Posterior vena cava (tissue), 2 donors: ENCODE measurements around the gene ARMC5. TPM values are rescaled to one million over a fixed set of nuclear protein-coding genes. Genes with fewer than 3 reads are reported as not detected.
A peak's percentile ranks its signal among the peaks of the same experiment; 100 is the strongest.

Experiments
- DNase-seq: peaks from one replicate; pipeline ENCODE4 v3.0.0-alpha.2; 2020; ENCODE audit warnings: low spot score
- intact Hi-C, 2 donors: fragments of 100-400 bp; cut with DNase I; formaldehyde crosslinking; loops; one replicate each; pipeline versions ENCODE4 v1.14.1 to v1.14.2; 2022 to 2023
- total RNA-seq, 2 donors: library from RNA; stranded (reverse); fragmentation: NEBNext Ultra II Directional; extraction: Animal tissue kit (Norgen Biotek cat#: 25700); gene quantifications; one replicate each; pipeline ENCODE4 v1.2.1, GENCODE V29; 2021
- donor health status: DM: yes; HTN: yes; CAD: no.
- donor health status: DM: yes; HTN: yes; CAD: no.

The ARMC5 gene
- total RNA-seq, 2 donors from 2014 or later, result 6.4 to 8.3 TPM

DNA sequence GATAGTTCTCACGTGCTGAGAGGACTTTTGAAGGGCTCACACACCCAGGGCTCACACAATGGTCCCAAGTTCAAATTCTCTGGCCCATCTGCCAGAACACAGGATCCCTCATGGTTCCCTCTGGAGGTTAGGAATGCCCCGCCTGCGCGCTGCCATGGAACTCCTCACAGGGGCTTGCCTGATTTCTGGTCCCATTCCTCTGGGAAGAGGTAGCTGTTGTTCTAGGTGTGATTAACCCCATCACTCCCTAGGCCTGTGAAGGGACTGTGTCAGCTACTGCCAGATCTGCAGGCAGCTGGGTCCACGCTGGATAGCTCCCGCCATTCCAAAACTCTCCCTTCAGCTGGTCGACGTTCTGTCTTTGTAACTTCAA is 2.3 kb upstream of the ARMC5 start:
- DNase-seq, result peak; percentile 45
- intact Hi-C loops, result loop anchor here in 1 of 2 donors (10.0 kb wide), 1 partner anchor 472 kb away; the partner anchor contains the start of gene HSD3B7

DNA sequence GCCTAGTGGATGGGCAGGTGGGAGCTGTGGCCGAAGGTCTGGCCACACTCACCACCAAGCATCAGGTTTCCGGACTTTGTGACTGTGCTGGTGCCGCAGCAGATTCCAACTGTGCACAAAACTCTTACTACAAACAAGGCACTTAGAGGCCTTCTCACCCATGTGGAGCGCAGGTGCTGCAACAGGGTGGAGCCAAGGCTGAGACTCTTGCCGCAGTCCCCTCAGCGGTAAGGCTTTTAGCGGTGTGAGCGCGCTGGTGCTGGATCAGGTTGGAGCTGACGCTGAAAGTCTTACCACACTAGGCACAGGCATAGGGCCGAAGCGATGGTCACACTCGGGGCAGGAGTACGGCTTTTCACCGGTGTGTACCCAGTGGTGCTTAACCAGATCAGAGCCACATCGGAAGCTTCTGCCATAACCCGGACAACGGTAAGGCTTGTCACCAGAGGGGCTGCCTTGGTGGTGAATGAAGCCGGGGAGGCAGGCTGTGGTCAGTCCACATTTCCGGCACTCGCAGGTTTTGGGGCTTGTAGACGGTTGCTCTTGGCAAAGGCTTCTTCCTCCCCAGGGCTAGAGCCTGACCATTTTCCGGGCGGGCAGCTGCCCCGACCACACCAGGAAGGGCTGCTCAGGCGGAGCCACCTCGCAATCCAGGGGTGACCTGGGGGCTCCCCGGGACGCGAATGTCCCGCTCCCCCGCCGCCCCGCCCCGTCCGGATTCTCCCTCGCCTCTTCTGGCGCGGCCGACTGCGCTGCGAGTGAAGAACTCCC is 1.0 kb upstream of the ARMC5 start:
- DNase-seq, result peak; percentile 90
- intact Hi-C loops, result loop anchor here in 1 of 2 donors (10.0 kb wide), 1 partner anchor 473 kb away; the partner anchor contains the start of gene HSD3B7

DNA sequence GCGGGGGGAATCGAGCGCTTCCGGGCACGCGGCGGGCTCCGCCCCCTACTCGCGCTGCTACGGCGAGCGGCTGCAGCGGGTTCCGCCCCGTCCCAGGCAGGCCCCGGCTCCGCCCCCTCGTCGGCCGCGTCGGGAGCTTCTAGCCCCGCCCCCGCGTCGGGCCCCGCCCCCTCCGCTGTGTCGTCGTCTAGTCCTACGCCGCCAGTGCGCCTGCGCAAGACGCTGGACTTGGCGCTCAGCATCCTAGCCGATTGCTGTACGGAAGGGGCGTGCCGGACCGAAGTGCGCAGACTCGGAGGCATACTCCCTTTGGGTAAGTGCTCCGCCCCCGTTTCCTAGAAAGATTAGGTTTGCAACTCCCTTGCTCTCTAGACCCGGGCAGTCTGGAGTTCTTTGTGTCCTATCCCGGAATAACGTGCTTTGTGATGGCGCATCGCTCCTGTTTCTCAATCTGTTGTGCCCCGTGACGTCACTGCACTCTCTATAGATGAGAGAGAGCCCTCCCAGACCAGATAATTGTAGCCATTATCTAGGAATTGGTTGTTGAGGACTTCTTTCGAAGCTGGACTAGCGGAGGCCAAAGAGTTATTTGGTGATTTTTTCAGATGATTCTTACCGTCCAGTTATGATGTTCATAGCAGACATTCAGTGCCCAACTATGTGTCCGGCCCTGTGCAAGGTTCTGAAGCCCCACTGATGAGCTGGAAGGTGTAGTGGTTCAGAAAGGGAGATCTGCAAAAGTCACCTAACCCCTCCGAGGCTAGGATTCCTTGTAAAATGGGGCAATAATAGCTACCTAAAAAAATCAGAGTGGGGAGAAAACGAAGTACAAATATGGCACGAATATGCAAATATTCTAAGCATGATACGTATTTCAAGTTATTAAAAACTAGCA is 633 bp downstream of the ARMC5 start:
- intact Hi-C loops, result loop anchor here in 1 of 2 donors (10.0 kb wide), 1 partner anchor 475 kb away; the partner anchor contains the start of gene HSD3B7
- DNase-seq, result peak; percentile 100

DNA sequence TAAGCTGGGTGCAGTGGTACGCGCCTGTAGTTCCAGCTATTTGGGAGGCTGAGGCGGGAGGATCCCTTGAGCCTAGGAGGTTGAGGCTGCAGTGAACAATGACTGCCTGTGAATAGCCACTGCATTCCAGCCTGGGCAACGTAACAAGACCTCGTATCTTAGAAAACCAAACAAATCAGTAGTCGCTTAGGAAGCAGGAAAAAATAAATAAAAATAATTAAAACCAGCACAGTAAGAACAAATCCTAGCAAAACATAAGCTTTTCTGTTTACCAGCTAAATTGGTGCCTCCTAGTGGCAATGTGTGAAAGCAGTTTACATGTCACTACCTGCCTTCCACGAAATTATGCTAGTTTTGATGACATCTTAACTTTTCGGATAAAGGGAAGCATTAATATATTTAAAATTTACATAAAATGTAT is 1.3 kb downstream of the ARMC5 start:
- intact Hi-C loops, result no loop called here
- peak; percentile 60 for DNase-seq

DNA sequence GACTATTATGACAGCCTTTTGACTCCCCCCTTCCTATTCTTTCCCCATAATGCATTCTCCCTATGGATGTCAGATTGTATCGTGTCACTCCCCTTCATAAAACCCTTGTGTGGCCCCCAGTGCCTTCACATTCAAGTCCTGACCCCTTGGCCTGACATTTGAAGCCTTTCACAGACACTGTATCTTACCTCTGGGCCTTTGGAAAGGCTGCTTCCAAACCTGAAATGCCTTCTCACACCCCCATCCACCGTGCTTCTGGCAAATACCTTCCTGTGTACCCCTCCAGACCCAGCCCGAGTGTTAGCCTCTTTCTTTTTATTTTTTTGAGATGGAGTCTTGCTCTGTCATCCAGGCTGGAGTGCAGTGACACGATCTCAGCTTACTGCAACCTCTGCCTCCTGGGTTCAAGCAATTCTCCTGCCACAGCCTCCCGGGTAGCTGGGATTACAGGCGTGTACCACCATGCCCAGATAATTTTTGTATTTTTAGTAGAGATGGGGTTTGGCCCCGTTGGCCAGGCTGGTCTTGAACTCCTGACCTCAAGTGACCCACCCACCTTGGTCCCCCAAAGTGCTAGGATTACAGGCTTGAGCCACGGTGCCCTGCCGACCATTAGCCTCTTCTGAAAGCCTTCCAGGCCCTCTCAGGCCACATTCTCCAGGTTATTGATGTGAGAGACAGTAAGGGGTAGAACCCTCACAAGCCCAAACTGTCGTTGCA is 2.1 kb downstream of the ARMC5 start:
- peak; percentile 69 for DNase-seq
- intact Hi-C loops, result no loop called here

DNA sequence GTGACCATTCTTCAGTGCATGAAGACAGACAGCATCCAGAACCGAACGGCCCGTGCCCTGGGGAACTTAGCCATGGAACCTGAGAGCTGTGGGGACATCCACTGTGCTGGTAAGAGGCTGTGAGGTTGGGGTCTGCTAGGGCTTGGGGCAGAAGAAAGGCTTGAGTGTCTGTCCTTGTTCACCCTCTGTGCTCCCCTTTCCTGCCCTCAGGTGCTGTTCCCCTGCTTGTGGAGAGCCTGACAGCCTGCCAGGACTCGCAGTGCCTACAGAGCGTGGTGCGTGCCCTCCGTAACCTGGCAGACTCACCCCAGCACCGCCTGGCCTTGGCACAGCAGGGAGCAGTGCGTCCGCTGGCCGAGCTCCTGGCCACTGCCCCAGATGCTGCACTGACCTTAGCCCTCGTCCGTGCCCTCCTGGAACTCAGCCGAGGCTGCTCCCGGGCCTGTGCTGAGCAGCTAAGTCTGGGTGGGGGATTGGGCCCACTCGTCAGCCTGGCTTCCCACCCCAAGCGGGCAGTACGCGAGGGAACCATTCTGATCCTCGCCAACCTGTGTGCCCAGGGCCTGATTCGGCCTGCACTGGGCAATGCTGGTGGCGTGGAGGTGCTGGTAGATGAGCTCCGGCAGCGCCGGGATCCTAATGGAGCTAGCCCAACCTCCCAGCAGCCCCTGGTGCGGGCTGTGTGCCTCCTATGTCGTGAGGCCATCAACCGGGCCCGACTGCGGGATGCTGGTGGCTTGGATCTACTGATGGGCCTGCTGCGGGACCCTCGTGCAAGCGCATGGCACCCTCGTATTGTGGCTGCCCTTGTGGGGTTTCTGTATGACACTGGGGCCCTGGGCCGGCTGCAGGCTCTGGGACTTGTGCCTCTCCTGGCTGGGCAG is 2.9 kb downstream of the ARMC5 start:
- intact Hi-C loops, result no loop called here
- peak; percentile 82 for DNase-seq

DNA sequence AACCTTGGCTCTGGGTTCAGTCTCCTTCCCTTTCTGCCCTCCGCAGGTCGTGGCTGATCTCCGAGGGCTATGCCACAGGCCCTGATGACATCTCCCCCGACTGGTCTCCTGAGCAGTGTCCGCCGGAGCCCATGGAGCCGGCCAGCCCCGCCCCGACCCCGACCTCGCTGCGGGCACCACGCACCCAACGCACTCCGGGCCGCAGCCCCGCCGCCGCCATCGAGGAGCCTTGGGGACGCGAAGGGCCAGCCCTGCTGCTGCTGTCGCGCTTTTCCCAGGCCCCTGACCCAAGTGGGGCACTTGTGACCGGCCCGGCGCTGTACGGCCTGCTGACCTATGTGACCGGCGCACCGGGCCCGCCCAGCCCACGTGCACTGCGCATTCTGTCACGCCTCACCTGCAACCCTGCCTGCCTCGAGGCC is 5.1 kb downstream of the ARMC5 start:
- intact Hi-C loops, result no loop called here
- DNase-seq, result peak; percentile 77

DNA sequence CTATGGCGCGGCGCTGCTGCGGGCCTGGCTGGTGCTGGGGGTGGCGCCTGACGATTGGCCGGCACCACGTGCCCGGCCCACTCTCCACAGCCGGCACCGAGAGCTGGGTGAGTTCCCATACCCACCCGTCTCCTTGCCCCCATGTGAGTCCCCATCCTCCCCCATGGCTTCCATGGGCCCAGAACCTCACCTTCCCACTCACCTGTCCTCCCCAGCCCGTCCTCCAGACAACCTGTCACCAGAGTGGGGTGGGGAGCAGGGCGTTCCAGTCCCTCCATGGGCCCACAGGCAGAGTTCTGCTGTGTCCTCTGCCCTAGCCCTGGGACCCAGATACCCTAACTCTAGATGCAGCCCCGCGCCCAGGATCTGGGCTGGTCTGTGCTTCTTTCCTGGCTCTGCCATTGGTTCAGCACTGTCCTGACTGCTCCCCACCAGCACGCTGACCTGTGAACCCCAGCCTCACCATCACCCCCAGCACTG is 5.5 kb downstream of the ARMC5 start:
- intact Hi-C loops, result no loop called here
- DNase-seq, result peak; percentile 55

DNA sequence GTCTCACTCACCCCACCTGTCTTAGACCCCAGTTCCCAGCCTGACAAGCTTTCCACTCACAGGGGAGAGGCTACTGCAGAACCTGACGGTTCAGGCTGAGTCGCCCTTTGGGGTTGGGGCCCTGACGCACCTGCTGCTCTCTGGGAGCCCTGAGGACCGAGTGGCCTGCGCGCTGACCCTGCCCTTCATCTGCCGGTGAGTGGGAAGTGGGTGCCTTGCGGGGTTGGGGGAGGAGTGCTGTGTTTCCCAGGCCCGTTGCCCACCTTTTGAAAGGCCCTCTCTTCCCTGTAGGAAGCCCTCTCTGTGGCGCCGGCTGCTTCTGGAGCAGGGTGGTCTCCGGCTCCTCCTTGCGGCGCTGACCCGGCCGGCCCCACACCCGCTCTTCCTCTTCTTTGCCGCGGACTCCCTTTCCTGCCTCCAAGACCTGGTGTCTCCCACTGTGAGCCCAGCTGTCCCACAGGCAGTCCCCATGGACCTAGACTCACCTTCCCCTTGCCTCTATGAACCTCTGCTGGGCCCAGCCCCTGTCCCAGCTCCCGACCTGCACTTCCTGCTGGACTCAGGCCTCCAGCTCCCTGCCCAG is 6.6 kb downstream of the ARMC5 start:
- intact Hi-C loops, result no loop called here
- DNase-seq, result peak; percentile 65

DNA sequence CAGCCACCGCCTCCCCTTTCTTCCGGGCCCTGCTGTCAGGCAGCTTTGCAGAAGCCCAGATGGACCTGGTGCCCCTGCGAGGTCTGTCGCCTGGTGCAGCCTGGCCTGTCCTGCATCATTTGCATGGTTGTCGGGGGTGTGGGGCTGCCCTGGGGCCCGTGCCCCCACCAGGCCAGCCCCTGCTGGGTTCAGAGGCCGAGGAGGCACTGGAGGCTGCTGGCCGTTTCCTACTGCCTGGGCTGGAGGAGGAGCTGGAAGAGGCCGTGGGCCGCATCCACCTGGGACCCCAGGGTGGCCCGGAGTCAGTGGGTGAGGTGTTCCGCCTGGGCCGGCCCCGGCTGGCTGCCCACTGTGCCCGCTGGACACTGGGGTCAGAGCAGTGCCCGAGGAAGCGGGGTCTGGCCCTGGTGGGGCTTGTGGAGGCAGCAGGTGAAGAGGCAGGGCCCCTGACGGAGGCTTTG is 7.1 kb downstream of the ARMC5 start:
- intact Hi-C loops, result no loop called here
- DNase-seq, result peak; percentile 71

DNA sequence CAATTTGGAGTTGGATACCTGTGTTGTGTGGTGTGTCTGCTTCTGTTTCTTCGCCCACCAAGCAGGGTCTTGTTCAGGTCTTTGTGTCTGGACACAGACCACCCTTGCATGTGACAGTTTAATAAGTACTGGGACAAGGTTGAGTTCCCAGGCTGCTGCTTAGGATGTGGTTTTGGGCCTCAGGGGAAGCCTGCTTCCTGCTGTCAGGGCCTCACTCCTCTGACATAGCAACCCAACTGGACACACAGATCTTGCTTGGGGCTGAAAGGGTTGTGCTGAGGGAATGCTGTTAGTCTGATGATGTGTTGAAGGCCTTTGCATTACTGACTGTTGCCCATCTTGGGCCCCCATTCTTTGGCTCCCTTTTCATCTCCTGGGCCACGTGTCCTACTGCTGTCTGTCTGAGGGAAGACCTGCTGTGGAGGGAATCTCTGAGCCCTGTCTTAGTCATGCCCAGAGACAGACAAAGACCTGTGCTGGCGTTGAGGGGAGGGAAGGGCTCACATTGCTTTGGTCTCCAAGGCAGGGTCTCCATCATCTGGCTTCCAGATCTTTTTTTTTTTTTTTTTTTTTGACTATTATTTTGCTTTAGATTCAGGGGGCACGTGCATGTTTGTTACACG is 8.0 kb downstream of the ARMC5 start:
- DNase-seq, result peak; percentile 23
- intact Hi-C loops, result no loop called here

DNA sequence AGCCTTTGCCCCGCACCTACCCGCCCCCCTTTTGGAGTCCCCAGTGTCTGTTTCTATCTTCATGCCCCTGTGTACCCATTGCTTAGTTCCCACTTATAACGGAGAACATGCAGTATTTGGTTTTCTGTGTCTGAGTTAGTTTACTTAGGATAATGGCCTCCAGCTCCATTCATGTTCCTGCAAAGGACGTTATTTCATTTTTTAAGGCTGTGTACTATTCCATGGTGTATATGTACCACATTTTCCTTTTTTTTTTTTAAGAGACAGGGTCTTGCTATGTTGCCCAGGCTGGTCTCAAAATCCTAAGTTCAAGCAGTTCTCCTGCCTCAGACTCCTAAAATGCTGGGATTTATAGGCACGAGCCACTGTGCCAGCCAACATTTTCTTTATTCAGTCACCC is 8.6 kb downstream of the ARMC5 start:
- DNase-seq, result no peak
- intact Hi-C loops, result no loop called here

DNA sequence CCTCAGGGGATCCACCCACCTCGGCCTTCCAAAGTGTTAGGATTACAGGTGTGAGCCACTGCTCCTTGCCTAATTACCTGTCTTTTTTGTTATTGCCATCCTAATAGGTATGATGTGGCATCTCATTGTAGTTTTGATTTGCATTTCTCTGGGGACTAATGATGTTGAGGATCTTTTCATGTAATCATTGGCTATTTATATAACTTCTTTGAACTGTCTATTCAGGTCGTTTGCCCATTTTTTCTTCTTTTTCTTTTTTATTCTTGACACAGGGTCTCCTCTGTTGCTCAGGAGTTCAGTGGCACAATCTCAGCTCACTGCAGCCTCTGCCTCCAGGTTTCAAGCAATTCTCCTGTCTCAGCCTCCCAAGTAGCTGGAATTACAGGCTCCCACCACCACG is 11.3 kb downstream of the ARMC5 start:
- intact Hi-C loops, result no loop called here
- no peak for DNase-seq

DNA sequence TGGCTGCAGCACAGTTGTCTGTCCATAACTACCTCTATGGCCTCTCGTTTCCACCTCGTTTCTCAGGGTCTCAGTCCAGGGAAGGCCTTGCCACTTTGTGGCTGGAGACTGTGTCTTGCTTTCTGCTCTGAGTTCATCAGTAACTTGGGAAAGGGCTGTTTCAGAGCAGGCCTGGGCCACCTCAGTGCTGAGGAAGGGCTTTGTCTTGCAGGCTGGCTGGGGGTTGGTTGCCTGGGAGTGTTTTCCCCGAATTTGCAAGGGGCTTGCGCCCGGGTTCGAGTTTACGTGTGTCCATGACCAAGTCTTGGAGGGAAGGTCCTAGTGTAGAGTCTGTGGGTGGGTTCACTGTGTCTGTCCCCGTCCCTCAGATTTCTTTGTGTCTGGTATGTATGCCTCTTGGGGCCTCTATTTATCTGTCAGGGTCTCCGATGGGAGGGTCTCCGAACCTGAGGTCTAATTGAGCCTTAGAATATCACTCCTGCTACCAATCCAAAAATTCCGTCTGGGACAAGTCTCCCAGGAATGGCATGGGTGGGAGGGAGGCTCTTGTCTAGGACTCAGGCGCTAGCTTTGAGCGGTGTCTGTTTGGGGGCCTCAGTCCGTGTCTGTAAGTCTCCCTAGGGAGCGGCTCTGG is 12.1 kb downstream of the ARMC5 start:
- intact Hi-C loops, result no loop called here
- no peak for DNase-seq

DNA sequence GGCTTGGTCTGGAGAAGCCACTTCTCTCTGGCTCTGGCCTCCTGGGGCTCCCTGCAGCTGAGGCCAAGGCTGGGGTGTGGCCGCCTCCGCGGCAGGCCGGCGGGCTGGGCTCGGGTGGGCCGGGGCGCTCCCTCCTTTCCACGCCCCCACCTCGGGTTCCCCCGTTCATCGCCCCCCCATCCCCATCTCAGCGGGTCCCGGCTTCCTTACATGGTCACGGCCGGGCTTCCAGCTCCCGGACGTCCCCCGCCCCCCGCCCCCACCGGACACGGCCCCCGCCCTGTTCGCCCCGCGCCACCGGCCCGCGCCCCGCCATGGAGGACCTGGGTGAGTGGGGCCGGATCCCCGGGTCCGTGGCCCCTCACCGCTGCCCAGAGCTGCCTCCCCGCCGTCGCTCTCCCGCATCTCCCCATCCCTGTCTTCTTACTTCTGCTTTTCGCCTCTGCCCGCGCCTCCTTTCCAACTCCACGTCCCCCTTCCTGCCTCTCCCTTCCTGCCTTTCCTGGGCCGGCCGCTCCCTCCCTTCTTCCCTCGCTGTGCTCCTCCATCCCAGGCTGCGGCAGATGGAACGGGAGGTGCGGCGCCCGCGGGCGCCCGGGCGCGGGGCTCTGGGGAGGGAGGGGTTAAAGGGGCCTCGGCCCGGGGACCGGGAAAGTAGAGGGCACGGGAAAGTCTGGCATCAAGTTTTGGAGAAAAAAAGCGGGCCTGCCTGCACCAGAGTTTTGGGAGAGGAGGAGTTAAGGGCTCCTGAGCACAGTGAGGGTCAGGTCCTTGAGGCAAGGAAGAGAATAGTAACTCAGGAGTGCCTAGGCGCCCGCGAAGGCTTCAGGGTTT is 12.8 kb downstream of the ARMC5 start, which contains the start of gene TGFB1I1:
TGFB1I1 (plus strand) TSS at position 278 of the 834 bp plus-strand sequence; CDS start at position 315, 37 bp downstream.
- peak; percentile 93 for DNase-seq
- intact Hi-C loops, result no loop called here

DNA sequence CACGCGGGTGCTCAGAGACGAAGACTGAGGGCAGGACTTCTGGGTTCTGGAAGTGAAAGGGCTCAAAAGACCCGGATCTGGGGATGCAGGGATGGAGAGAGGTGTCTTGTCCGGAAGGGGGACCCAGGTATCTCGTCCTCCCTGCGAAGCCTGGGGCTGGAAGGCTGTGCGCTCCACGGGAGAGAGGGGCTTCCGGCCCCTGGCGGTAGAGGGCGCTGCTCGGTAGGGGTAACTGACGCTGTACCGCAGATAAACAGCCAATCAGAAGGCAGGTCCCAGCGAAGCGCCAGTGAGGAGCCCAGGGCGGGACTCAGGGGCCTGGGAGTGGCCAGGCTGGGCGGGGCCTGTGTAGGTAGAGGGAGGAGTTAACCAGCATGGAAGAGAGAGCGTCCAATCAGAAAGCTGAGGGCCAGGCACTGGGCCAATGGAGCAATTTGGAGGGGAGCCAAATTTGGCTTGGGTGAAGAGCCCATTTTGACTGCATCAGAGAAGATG is 13.5 kb downstream of the ARMC5 start:
- peak; percentile 98 for DNase-seq
- intact Hi-C loops, result no loop called here
